HG03575 (cell line): ENCODE data around the gene BARHL2.

ENCODE experiments used
- ATAC-seq: cut with Tn5 transposase; IDR thresholded peaks from one replicate; pipeline ENCODE4 v1.9.1; 2021; ENCODE audit not compliant: unreplicated experiment, insufficient number of reproducible peaks, low FRiP score; ENCODE audit errors: extremely low read depth

The BARHL2 gene

DNA sequence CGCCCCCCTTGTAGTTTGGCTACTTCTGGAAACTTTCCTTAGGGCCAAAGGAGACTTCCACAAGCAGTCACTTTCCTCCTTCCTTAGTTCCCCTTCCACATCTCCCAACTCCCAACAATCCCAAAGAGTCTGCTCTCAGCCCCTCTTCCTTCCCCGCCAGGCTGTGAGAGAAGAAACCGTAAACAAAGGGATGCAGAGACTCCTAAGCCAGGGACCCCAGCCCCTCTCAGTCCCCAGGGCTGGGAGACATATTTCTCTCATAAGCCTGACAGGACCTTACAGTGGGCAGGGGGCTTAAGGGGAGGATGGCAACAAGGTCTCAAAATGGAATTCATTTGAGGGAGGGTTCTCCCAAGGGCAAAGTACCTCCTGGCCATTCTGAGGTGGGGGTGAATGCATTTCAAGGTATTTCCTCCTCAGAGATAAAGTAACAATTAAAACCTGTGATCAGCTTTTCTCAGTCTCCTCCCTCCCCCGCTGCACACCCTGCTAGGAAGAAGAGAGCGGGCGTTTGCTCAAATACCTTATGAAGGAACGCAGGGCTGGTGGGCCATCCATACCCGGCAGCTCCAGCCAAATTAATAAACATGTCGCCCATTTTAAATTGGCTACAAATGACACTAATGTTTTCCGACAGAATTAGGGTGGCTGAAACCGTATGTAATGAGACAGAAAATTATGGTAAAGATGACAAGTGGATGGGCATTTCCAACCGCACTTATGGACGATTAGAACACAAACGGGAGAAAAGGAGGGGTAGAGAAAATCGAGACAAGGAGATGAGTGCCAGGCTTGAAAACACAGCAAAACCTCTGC is 4.0 kb downstream of the BARHL2 start:
- ATAC-seq: no peak

DNA sequence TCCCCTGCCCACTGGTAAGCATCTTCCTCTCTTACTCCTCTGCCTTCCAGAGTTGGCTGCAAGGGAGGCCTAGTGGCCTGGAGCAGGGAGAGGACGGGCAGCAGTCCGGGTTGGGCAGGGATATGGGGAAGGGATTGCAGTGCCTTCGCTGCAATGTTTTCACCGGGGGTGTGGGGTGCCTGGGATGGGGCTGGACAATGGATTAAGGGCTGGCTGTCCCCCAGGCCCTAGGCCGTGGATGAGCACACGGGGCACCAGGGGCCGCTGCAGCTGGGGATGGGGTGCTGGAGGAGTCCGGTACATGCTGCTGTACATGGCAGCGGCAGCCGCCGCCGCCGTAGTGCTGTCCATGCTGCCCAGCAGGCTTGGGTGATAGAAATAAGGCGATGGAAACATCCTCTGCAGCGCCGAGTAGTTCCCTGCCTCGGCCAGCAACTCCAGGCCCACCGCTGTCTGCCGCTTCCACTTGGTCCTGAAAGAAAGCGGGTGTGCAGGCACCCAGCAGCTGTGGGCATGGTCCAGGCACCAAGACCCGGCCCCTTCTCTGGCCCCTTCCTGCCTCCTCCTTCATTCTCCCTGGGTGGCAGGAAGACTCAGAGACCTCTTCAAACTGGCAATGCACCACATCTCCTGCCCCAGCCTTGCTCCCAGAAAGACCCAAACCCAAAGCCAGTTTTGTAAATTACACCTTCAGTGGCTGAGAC is 4.8 kb downstream of the BARHL2 start:
- no peak for ATAC-seq

DNA sequence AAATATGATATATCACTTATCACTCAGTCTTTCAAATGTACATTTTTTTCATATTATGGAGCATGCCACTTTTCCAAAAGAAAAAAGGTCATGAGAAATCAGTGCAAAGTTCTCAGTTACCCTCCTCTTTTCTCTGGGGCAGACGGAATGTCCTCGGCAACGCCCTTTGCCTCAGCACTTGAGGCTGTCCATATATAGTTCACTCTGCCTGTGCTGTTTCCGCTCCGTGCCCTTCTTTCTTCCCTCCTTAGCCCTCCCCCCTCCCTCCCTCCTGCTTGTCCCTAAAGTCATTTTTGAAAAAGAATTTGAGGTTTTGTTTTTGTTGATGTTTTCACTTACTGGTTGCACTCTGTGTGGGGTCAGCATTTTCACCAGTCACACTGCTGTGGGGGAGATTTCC is 5.4 kb downstream of the BARHL2 start:
- no peak for ATAC-seq

DNA sequence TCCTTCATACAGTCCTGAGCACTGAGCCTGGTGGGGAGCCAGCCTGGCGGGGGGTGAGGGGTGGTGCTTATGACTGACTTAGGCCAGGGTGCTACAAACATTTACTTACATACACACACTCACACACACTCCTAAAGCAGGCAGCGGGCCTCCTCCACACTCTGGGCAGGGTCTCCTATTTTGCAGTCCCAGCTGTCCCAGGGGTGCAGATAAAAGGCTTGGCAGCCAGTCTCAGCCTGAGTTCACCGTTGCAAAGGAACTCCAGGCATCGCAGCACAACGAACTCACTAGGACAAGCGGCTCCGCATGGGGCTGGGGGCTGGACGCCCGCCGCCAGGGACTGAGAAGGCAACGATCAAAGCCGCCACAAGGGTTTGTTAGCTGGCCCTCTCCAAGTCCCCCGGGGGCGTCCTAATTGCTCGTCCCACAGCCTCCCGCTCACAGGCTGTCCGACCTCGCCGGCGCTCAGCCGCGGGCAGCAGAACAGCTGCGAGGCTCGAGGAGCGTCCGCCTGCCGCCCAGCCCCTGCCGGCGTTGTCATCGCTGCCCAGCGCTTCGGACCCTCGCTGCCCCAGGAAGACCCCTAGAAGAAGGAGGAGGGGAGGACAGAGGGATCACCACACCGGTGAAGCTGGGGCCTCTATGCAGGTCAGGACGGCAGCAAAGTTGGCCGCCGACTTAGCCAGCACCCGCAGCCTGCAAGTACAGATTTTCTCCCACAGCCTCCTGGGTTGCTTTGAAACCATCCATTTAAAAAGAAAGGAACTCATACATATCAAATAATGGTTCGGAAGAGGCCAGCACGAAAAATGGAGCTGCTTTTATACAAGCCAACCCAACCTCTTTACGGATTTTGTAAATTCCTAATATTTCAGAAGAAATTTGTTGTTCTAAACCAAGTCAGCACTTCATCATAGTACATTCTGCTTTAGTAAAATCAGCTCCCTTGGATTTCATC is 6.2 kb downstream of the BARHL2 start:
- no peak for ATAC-seq

DNA sequence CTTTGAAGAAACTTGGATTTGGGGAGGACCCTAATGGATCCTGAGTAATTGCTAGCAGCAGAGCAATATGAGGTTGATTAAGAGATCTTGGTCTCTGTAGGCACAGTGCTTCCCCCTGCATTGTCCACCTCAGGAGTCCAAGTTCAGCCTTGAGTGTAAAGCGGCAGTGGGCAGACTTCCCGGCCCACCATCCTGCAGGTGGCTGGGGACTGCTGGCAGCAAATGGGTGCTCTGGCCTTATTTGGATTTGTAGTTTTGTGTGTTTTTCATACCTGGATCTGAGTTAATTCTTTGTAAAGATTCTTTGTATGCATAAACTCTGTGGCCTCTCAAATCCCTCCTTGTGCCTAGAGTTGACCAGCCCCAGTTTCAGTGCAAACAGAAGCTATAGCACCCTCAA is 7.6 kb downstream of the BARHL2 start:
- no peak for ATAC-seq

DNA sequence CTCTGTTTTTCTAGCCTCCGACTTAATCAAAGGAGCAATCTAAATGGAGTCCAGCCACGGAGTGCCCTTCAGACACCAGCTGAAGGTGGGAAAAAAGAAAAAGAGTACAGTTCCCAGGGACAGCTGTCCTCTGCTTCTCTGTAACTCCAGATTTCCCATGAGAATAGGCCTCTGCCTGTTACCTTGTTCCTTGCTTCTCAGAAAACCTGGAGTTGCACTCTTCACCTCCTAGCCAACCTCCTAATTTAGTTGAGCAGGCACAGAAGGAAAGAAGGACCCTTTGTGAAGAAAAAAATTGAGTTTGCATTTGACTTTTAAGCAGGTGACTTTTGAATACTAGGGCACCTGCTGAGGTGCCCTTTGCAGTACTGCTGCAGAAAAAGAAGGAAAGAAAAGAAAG is 8.3 kb downstream of the BARHL2 start:
- no peak for ATAC-seq

DNA sequence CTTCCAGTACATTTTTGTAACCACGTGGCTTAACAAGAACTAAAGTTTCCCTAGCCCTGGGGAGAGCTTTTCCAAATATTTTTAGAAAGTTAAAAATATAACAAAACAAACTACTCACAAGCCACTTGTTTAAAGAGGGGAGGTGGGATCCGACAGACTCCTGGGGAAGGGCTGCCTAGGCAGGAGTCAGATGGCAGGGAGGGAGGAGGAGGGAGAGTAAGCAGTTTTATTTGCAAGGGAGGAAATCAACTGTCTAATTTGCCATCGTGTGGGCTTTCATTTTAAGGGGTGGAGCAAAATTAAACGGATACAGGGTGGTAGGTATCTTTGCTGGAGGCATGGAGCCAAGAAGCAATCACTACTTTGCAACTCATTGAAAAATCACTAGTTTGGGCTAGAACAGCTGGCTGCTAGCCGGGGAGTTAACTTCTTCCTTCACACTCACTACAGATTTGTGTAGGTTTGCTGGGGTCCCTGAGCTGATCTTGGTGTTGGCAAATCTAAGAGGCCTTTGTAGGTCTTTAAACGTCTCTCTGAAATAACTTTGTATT is 8.8 kb downstream of the BARHL2 start:
- no peak for ATAC-seq

DNA sequence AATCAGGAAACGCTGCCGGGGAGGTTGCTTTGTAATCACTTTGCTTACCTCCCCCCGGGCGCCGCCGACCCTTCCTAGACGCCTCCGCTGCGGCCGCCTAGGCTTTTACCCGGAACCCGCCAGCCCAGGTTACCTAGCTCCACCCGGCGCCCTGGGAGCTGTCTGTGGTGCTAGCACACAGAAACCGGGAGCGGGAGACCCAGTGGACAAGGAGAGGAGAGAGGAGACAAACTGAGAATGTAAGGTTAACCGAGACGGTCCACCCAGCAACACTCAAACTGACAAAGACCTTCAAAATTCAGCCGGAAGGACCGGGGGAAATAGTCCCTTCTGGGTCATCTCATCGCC is 9.8 kb downstream of the BARHL2 start:
- no peak for ATAC-seq

DNA sequence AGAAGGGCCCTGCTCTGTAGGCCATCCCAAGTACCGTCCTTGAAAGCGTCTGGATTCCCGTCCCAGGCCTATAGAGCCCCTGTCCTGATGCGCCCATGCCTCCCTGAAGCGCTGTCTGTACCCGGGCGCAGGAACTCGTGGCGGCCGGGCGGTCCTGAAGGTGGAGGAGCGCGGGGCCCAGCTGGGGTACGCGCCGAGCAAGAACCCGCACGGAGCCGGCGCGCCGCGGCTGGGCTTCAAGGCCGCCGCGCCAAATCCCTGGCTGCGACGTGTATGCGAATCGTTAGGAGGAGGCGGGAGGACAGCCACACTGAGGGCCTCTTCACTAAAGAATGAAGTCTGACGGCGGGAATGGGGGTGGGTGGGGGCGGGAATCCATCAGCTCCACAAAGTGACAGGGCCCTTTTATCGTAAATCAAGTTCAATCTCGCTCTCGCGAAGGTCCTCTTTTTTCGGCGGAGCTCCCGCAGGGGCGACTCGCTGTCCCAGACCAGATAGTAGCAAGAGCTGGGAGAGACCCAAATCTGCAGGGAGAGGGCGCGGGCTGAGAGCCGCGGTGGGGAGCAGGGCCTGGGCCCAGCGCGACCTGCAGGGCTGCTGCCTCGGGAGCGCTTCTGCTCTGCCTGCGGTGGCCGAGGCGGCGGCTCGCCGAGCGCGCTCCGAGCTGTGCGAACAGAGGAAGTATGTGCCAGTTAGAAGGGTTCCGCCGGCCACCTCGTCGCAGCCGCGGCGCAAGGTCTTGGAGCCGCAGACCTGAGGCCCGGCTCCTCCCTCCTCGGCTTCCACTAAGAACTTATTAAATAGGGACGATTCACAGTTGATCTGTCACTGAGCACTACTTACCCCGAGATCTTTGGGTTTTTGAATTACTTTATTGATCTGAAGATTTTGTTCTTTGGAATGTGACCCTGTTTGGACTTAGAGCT is 10.4 kb downstream of the BARHL2 start:
- ATAC-seq: no peak

DNA sequence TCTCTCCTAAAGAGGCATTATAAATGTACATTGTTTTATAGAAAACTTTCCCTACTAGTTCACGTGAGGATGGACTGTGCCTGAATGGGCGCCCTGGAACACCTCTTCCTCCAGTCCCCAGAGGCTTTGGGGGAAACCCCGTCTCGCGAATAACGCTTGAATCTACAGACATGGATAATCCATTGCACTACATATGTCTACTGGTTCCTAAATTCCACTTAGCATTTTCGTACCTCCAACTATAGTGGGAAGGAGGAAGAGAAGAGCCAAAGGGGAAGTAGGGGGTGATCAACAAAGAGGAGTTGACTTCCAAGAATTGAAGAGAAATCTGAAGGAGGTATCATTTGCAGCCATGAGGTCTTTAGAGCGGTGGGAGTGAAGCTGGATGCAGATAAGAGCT is 11.1 kb downstream of the BARHL2 start:
- no peak for ATAC-seq

DNA sequence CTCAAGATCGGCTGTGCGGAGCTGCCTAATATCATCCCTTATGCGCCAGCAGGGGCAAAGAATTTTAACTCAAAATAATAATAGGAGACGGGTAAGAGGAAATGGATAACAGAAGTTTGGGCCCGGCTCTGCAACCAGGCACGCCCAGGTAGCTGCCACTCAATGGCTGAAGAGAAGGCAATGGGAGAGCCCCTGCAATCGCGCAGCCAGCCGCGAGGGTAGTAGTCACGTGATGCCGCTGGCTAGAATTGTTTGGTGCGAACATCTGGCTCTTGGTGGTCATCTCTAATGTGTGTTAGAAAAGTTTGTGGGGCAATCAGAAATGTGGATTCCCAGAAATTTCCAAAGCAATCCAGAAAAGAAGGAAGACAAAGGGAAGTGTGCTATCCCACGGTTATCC is 12.3 kb downstream of the BARHL2 start:
- ATAC-seq: no peak

DNA sequence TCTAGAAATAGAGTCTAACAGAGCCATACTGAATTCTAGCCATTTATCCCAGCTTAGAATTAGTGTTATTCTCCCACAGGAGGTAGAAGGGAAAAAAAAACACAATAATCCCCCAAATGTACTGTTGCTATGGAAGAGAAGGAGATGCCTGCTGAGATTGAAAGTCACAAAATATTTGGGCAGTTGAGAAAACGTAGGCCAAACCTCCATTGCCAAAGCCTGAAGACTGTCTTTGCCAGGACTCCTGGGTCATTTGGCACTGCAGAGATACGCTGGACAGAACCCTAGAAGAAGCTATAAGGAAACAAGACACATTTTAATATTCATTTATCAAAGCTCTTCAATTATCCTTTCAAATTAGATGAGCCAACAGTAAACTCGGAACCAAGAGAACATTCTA is 22.3 kb downstream of the BARHL2 start:
- ATAC-seq: no peak

DNA sequence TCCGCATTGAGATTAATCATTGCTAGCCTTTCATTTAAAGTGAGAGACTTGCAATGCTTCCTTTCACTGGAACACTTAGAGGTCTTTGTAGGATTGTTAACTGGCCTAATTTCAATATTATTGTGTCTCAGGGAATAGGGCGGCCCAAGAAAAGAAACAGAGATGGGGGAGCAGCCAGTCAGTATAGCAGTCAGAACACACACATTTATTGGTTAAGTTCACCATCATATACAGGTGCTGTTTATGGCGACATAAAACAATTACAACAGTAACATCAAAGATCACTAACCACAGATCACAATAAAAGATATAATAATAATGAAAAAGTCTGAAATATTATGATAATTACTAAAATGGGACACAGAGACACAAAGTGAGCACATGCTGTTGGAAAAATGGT is 29.4 kb downstream of the BARHL2 start:
- no peak for ATAC-seq

DNA sequence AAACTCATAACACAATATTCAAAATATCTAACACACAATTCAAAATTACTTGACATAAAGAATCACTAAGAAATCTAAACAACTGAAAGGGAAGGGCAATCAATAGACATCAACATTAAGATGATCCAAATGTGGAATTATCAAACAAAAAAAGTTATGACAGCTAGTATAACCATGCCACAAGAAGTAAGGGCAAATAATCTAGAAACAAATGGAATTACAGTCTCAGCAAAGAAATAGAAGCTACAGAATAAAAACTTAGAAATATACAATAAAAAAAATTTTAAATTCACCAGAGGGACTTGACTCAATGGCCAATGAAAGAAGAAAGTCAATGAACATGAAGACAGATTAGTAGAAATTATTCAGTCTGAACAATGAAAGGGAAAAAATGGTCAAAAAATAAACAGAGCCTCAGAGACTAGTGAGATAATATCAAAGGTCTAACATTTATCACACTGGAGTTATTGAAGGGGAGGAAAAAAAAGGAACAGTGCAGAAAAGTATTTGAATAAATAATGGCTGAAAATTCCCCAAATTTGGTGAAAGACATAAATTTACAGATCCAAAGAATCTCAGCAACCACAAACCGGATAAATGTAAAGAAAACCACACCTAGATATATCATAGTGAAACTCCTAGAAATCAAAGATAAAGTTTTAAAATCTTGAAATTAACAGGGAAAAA is 41.8 kb downstream of the BARHL2 start:
- no peak for ATAC-seq

DNA sequence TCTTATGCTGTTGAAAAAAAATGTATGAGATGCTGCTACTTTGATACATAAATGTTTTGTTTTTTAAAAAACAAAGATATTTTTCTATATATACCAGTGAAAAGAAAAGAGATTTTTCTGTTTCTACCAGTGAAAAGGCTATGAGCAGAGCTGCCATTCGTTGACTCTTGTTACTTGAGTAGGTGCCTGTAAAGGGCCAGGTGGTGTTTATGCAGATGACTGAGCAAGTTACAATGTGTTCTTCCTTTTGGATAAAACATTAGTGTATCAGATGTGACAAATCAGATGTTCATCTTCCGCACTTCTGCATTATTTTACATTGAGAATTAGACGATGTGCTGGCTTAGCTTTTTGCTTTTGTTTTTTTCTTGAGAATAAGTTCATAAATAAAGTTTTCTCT is 45.4 kb downstream of the BARHL2 start:
- no peak for ATAC-seq

DNA sequence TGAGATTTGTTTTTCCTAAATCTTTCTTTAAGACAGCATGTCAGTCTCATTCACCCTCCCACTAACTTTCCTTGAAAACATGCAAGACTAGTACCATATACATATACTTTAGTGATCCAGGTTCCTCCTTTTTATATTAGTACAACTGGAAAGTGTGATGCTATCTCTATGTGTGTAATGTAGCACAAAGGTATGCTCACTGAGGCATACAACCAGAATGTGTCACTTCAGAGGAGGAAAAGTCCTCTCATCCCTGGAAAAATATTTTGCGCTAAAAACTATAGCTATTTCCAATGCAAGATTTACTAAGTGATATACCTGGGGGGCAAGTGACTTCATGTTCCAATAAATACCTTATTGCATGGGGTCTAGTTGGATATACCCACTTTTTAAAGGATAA is 45.9 kb downstream of the BARHL2 start:
- ATAC-seq: no peak
